OCI-LY3 (cell line): ENCODE measurements around the gene FMNL1.

ENCODE experiments used
- H2AFZ ChIP-seq: fragments of 200-600, 300-600 bp; shearing (Covaris generic); 2 replicates; pipeline ENCODE4 v1.6.0; 2014; ENCODE audit warnings: antibody characterized with exemption, low read depth, low read length
- H3K27ac ChIP-seq: fragments of 200-600, 300-600 bp; sonication (generic); 2 replicates; pipeline ENCODE4 v1.5.1; 2014; ENCODE audit warnings: mild to moderate bottlenecking, low read length, moderate library complexity, mixed read lengths
- H3K27me3 ChIP-seq: fragments of 200-600, 300-600 bp; sonication (generic); 2 replicates; pipeline ENCODE4 v1.6.1; 2014; ENCODE audit warnings: low read depth, low read length, mixed read lengths
- H3K36me3 ChIP-seq: fragments of 200-600, 300-600 bp; sonication (generic); replicated peaks from 2 replicates; pipeline ENCODE3; 2014; ENCODE audit warnings: low read depth, low read length, mixed read lengths
- H3K4me1 ChIP-seq: fragments of 300-600, 200-600 bp; sonication (generic); 2 replicates; pipeline ENCODE4 v1.6.1; 2014; ENCODE audit warnings: low read length, mixed read lengths
- H3K4me2 ChIP-seq: fragments of 200-600, 300-600 bp; sonication (generic); 2 replicates; pipeline ENCODE4 v1.6.1; 2014; ENCODE audit warnings: low read length, mixed read lengths
- H3K4me3 ChIP-seq: fragments of 300-600, 200-600 bp; sonication (generic); 2 replicates; pipeline ENCODE4 v1.5.1; 2014; ENCODE audit warnings: antibody characterized with exemption, mild to moderate bottlenecking, low read length, moderate library complexity
- H3K79me2 ChIP-seq: fragments of 300-600, 200-600 bp; shearing (Covaris generic); 2 replicates; pipeline ENCODE4 v1.6.1; 2014; ENCODE audit warnings: mild to moderate bottlenecking, low read length, mixed read lengths
- H3K9ac ChIP-seq: fragments of 300-600, 200-600 bp; shearing (Covaris generic); 2 replicates; pipeline ENCODE4 v1.6.0; 2014; ENCODE audit warnings: mild to moderate bottlenecking, low read length, moderate library complexity
- H3K9me3 ChIP-seq: fragments of 200-600, 300-600 bp; shearing (Covaris generic); 2 replicates; pipeline ENCODE4 v1.6.1; 2014; ENCODE audit warnings: low read length, mixed read lengths; ENCODE audit not compliant: insufficient read depth
- H4K20me1 ChIP-seq: fragments of 200-600, 300-600 bp; sonication (generic); 2 replicates; pipeline ENCODE4 v1.6.1; 2016; ENCODE audit warnings: low read length, mixed read lengths; ENCODE audit not compliant: insufficient read depth
- EZH2phosphoT487 ChIP-seq: fragments of 200-600 bp; shearing (Covaris generic); IDR thresholded peaks from 2 replicates; pipeline ENCODE4 v1.6.1; 2018; ENCODE audit warnings: antibody characterized with exemption, mixed run types, low read depth
- TF ChIP-seq, protein P1 (sequence below): fragments of 200-600, 300-600 bp; sonication (generic); IDR thresholded peaks from 2 replicates; pipeline ENCODE4 v1.5.1; 2014; ENCODE audit warnings: antibody characterized with exemption, low read length, low read depth

Gene FMNL1

DNA sequence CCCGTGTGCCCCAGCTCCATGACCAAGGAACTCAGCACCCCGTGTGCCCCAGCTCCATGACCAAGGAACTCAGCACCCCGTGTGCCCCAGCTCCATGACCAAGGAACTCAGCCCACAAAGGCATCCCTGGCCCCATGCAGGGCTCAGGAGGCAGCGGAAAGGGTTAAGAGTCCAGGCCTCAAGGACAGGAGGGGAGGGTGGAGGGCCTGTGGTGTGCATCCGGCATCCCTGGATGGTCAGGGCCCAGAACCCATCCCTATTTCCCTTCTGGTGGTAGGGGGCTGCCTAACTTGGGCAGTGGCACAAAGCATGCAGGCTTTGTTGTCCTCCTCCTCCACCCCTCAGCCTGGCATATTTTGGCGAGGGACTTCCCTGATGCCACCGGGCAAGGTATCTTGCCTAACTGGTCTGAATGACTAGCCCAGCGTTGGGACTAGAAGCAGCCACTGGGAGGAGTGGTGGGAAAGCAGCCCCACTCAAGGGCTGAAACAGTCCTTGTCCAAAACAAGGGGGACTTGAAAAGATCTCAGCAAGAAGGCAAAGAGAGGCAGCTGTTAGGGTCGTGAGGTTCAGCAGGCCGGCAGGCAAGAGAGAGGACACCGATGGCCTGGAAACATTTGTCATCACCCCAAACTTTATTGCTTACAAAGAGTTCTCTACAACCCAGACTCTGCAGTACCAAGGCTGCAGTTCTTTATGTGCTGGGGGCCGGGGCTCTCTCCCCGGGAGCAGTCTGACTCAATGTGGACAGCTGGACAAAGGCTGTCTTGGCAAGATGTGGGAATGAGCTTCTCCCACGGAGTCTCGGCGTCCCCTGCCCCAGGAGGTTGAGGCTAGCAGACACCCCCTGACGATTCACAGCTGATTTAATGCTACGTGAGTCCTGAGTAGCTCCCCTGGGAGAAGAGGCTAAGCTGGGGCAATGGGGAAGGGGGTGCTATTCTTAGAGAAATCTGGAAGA is 41.1 kb downstream of the FMNL1 start:
- H3K4me2 ChIP-seq: no peak overlapping the region
- H3K79me2 ChIP-seq: no peaks in the 10 kb centered on the region
- no peak overlapping the region for H2AFZ ChIP-seq
- no peaks in the 10 kb centered on the region for H3K27me3 ChIP-seq
- H4K20me1 ChIP-seq: no peaks in the 10 kb centered on the region; the same call in 1 of the 2 replicates
- H3K9me3 ChIP-seq: no peaks in the 10 kb centered on the region
- H3K36me3 ChIP-seq: peaks cover 42% of the 10 kb centered on the region
- TF ChIP-seq, protein P1, sequence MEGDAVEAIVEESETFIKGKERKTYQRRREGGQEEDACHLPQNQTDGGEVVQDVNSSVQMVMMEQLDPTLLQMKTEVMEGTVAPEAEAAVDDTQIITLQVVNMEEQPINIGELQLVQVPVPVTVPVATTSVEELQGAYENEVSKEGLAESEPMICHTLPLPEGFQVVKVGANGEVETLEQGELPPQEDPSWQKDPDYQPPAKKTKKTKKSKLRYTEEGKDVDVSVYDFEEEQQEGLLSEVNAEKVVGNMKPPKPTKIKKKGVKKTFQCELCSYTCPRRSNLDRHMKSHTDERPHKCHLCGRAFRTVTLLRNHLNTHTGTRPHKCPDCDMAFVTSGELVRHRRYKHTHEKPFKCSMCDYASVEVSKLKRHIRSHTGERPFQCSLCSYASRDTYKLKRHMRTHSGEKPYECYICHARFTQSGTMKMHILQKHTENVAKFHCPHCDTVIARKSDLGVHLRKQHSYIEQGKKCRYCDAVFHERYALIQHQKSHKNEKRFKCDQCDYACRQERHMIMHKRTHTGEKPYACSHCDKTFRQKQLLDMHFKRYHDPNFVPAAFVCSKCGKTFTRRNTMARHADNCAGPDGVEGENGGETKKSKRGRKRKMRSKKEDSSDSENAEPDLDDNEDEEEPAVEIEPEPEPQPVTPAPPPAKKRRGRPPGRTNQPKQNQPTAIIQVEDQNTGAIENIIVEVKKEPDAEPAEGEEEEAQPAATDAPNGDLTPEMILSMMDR: no peak
- TF ChIP-seq EZH2phosphoT487: no peak
- H3K27ac ChIP-seq: no peak overlapping the region
- H3K4me3 ChIP-seq: no peak overlapping the region
- H3K9ac ChIP-seq: no peak overlapping the region
- H3K4me1 ChIP-seq: no peaks in the 10 kb centered on the region

DNA sequence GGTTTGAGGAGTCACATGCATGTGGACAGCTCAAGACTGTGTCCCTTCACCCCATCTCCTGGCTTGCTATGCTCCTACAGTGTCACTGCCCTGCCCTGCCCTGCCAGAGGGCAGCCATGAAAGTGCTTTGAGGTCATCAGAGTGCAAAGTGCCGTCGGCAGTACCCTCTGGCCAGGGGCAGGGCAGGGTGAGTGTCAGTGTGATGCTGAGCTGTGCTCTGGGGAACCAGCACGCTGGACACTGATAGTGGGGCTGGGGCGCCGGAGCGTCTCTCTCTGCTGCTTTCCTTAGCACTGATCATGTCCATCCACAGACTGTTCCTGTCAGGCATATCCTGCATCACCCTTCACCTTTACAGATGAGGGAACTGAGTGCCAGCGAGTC is 41.8 kb downstream of the FMNL1 start:
- Histone ChIP-seq H3K9ac (no peak overlapping the region), H2AFZ (no peak overlapping the region), H3K27ac (no peak overlapping the region), H3K4me1 (no peaks in the 10 kb centered on the region), H3K36me3 (peaks cover 46% of the 10 kb centered on the region), H3K4me2 (no peak overlapping the region), H3K9me3 (no peaks in the 10 kb centered on the region), H3K4me3 (no peak overlapping the region), H3K27me3 (no peaks in the 10 kb centered on the region), H3K79me2 (no peaks in the 10 kb centered on the region), H4K20me1 (no peaks in the 10 kb centered on the region; the same call in 1 of the 2 replicates)
- TF ChIP-seq, protein P1: no peak
- TF ChIP-seq EZH2phosphoT487: no peak

DNA sequence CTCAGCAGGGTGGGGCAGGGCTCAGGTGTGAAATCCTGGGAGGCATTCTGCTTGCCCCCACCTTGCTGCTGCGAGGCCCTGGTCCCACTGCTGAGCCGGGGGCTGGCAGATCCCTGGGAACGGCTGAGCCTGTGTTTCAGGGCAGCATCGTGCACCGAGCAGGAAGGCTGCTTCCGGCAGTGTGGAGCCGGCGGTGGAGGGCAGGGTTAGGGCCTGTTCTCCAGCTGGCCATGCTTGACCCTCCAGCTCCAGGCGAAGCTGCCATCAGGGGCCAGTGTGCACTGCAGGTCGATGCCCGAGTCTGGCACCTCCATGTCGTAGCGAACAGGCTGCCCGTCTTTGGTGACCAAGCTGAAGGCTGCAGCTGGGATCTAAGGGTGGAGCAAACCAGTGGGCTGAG is 42.7 kb downstream of the FMNL1 start:
- Histone ChIP-seq H3K4me1 (no peaks in the 10 kb centered on the region), H3K4me2 (no peak overlapping the region), H4K20me1 (no peaks in the 10 kb centered on the region; the same call in 1 of the 2 replicates), H3K36me3 (peaks cover 49% of the 10 kb centered on the region), H3K27ac (no peak overlapping the region), H2AFZ (no peak overlapping the region), H3K4me3 (no peak overlapping the region), H3K9ac (no peak overlapping the region), H3K9me3 (no peaks in the 10 kb centered on the region), H3K79me2 (no peaks in the 10 kb centered on the region), H3K27me3 (no peaks in the 10 kb centered on the region)
- TF ChIP-seq EZH2phosphoT487: no peak
- TF ChIP-seq, protein P1: no peak

DNA sequence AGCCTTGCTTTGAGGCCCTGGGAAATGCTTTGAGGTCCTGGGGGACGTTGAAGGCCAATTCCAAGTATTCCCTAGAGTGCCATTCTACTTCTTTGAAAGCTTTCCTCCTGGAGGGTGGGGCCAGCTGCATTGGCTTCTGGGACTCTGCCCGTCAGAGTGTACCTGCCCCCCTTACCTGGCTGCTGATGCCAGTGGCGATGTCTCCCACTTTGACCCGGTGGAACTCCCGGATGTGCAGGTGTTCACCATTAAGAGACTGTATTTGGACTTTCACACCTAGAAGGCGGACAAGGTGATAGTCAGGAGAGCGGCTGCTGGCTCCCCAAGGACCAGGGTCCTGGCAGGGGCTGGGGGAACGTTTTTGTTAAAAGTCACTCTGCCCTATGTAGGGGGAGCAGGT is 43.3 kb downstream of the FMNL1 start:
- Histone ChIP-seq H3K4me1 (no peaks in the 10 kb centered on the region), H3K4me3 (no peak overlapping the region), H3K27me3 (no peaks in the 10 kb centered on the region), H3K9me3 (no peaks in the 10 kb centered on the region), H3K9ac (no peak overlapping the region), H3K36me3 (peaks cover 53% of the 10 kb centered on the region), H3K4me2 (no peak overlapping the region), H2AFZ (no peak overlapping the region), H3K79me2 (no peaks in the 10 kb centered on the region), H4K20me1 (no peaks in the 10 kb centered on the region; the same call in 1 of the 2 replicates), H3K27ac (no peak overlapping the region)
- TF ChIP-seq, protein P1: no peak
- TF ChIP-seq EZH2phosphoT487: no peak
